GM23338 (cell line): Measurements from ENCODE around the gene TPK1. TPM values are rescaled to one million over a fixed set of nuclear protein-coding genes. Genes with fewer than 3 reads are reported as not detected.

Experiments used
- ATAC-seq: fragments of 200-7000 bp; cut with Tn5 transposase; 3 replicates; pipeline ENCODE4 v1.9.1; 2020
- DNase-seq: peaks from one replicate; pipeline ENCODE4 v3.0.0-alpha.2; 2015; ENCODE audit warnings: low spot score
- H2AFZ ChIP-seq: fragments of 200-600 bp; sonication (generic); 2 replicates; pipeline ENCODE4 v1.8.0; 2016; ENCODE audit warnings: antibody characterized with exemption, mild to moderate bottlenecking, moderate library complexity
- H3F3A ChIP-seq: fragments of 200-600 bp; sonication (generic); replicated peaks from 2 replicates; pipeline ENCODE4 v1.8.0; 2017; ENCODE audit warnings: antibody characterized with exemption, mixed run types, low read depth
- H3K27ac ChIP-seq: fragments of 200-600 bp; sonication (generic); 2 replicates; pipeline ENCODE4 v1.6.1; 2016; ENCODE audit warnings: low read depth
- H3K27me3 ChIP-seq: fragments of 200-600 bp; sonication (generic); 2 replicates; pipeline ENCODE4 v1.8.0; 2016; ENCODE audit warnings: mild to moderate bottlenecking, mixed run types, moderate library complexity; ENCODE audit not compliant: insufficient read depth
- H3K36me3 ChIP-seq: fragments of 200-600 bp; sonication (generic); 2 replicates; pipeline ENCODE4 v1.8.0; 2016; ENCODE audit warnings: mild to moderate bottlenecking; ENCODE audit not compliant: insufficient read depth
- H3K4me1 ChIP-seq: fragments of 200-600 bp; sonication (generic); 2 replicates; pipeline ENCODE4 v1.8.0; 2016; ENCODE audit warnings: mild to moderate bottlenecking, moderate library complexity; ENCODE audit not compliant: insufficient read depth
- H3K4me2 ChIP-seq: fragments of 200-600 bp; sonication (generic); 2 replicates; pipeline ENCODE4 v1.7.1; 2017; ENCODE audit warnings: mixed run types
- H3K4me3 ChIP-seq: fragments of 200-600 bp; sonication (generic); 2 replicates; pipeline ENCODE4 v1.6.1; 2016; ENCODE audit warnings: mixed run types
- H3K79me2 ChIP-seq: fragments of 200-600 bp; sonication (generic); replicated peaks from 2 replicates; pipeline ENCODE4 v1.8.0; 2017; ENCODE audit warnings: mild to moderate bottlenecking; ENCODE audit not compliant: insufficient read depth
- H3K9me2 ChIP-seq: fragments of 200-600 bp; sonication (generic); 2 replicates; pipeline ENCODE4 v1.8.0; 2017; ENCODE audit not compliant: insufficient read depth
- H4K20me1 ChIP-seq: fragments of 200-600 bp; sonication (generic); replicated peaks from 2 replicates; pipeline ENCODE4 v1.8.0; 2017; ENCODE audit warnings: mild to moderate bottlenecking; ENCODE audit not compliant: insufficient read depth
- H3K27ac Mint-ChIP-seq: 2 replicates; pipeline ENCODE4 v1.8.0; 2020; ENCODE audit warnings: inconsistent platforms, mild to moderate bottlenecking, moderate library complexity, mixed read lengths
- H3K27me3 Mint-ChIP-seq: 3 replicates; pipeline ENCODE4 v1.8.0; 2022; ENCODE audit warnings: low read depth, mild to moderate bottlenecking, moderate library complexity, mixed read lengths, inconsistent platforms; ENCODE audit not compliant: insufficient read depth, poor library complexity
- H3K36me3 Mint-ChIP-seq: 3 replicates; pipeline ENCODE4 v1.8.0; 2021; ENCODE audit warnings: low read depth, mild to moderate bottlenecking, inconsistent platforms, moderate library complexity, mixed read lengths
- H3K4me1 Mint-ChIP-seq: 3 replicates; pipeline ENCODE4 v1.8.0; 2020; ENCODE audit warnings: mild to moderate bottlenecking, inconsistent platforms, mixed read lengths
- H3K4me3 Mint-ChIP-seq: 3 replicates; pipeline ENCODE4 v1.8.0; 2021; ENCODE audit warnings: moderate library complexity, mild to moderate bottlenecking, inconsistent platforms, mixed read lengths
- H3K9me3 Mint-ChIP-seq: 3 replicates; pipeline ENCODE4 v1.8.0; 2020; ENCODE audit warnings: moderate library complexity, mild to moderate bottlenecking, inconsistent platforms, mixed read lengths
- CREB1 ChIP-seq: fragments of 250-450 bp; sonication (Bioruptor Pico); IDR thresholded peaks from 2 replicates; pipeline ENCODE4 v1.5.0; 2020; ENCODE audit warnings: low read depth, mild to moderate bottlenecking, moderate library complexity
- ETS1 ChIP-seq: IDR thresholded peaks from 2 replicates; pipeline ENCODE4 v1.6.1; 2016; ENCODE audit warnings: antibody characterized with exemption
- EZH2 ChIP-seq: fragments of 200-600 bp; sonication (generic); IDR thresholded peaks from one replicate; pipeline ENCODE4 v1.8.0; 2017; ENCODE audit warnings: antibody characterized with exemption, mild to moderate bottlenecking, low read depth; ENCODE audit not compliant: unreplicated experiment
- EZH2phosphoT487 ChIP-seq: fragments of 200-600 bp; sonication (generic); IDR thresholded peaks from one replicate; pipeline ENCODE4 v1.8.1; 2018; ENCODE audit warnings: antibody characterized with exemption; ENCODE audit not compliant: unreplicated experiment
- NANOG ChIP-seq: IDR thresholded peaks from 2 replicates; pipeline ENCODE4 v1.6.1; 2016; ENCODE audit warnings: antibody characterized with exemption, borderline replicate concordance
- ZNF114 ChIP-seq: fragments of 250-450 bp; sonication (Bioruptor Pico); IDR thresholded peaks from 2 replicates; pipeline ENCODE4 v1.5.0; 2020; ENCODE audit warnings: mild to moderate bottlenecking, moderate library complexity
- ZNF331 ChIP-seq: fragments of 250-450 bp; sonication (Bioruptor Pico); IDR thresholded peaks from 2 replicates; pipeline ENCODE4 v1.5.0; 2020; ENCODE audit warnings: low read depth, mild to moderate bottlenecking, moderate library complexity
- ZNF462 ChIP-seq: fragments of 250-450 bp; sonication (Bioruptor Pico); IDR thresholded peaks from 2 replicates; pipeline ENCODE4 v1.5.0; 2020; ENCODE audit warnings: mild to moderate bottlenecking, moderate library complexity
- polyA plus RNA-seq: library from polyadenylated mRNA; unstranded; fragments of >200 nt; fragmentation: Nextera tagmentation; extraction: Ambion mirVana; gene quantifications from 2 replicates; pipeline ENCODE4 v1.2.1, GENCODE V29; 2016
- total RNA-seq: library from RNA; depleted of rRNA; stranded (reverse); fragments of >200 nt; shearing (Covaris generic); gene quantifications from 2 replicates; pipeline ENCODE4 v1.2.3, GENCODE V29; 2014
- TF ChIP-seq, protein P1 (sequence below), 2 experiments: fragments of 200-600 bp in 1 of 2; sonication (generic) in 1 of 2; conservative IDR thresholded peaks; 2 replicates each; pipeline versions ENCODE4 v1.5.1 to v1.6.1; 2016 to 2017; ENCODE audit warnings: antibody characterized with exemption in 2 of 2, low read depth in 2 of 2, mild to moderate bottlenecking in 2 of 2, moderate library complexity in 1 of 2
- TF ChIP-seq, protein P2 (sequence below): IDR thresholded peaks from one replicate; pipeline ENCODE4 v1.6.1; 2018; ENCODE audit warnings: antibody characterized with exemption; ENCODE audit not compliant: unreplicated experiment

Gene TPK1
- total and polyA plus RNA-seq, 2 experiments from 2014 or later = 2.6 to 2.9 TPM

DNA sequence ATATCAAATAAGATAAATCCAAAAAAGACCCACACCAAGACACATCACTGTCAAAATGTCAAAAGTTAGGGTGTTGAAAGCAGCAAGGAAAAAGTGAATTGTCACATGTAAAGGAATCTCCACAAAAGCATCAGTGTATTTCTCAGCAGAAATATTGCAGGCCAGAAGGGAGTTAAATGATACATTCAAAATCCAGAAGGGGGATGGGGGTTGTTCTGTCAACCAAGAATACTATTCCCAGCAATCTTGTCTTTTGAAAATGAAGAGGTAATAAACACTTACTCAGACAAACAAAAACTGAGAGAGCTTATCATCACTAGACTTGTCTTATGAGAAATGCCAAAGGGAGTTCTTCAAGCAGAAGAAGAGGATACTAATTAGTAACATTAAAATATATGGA lies 241.3 kb downstream of the TPK1 start (continued):
- TF ChIP-seq, protein P1, sequence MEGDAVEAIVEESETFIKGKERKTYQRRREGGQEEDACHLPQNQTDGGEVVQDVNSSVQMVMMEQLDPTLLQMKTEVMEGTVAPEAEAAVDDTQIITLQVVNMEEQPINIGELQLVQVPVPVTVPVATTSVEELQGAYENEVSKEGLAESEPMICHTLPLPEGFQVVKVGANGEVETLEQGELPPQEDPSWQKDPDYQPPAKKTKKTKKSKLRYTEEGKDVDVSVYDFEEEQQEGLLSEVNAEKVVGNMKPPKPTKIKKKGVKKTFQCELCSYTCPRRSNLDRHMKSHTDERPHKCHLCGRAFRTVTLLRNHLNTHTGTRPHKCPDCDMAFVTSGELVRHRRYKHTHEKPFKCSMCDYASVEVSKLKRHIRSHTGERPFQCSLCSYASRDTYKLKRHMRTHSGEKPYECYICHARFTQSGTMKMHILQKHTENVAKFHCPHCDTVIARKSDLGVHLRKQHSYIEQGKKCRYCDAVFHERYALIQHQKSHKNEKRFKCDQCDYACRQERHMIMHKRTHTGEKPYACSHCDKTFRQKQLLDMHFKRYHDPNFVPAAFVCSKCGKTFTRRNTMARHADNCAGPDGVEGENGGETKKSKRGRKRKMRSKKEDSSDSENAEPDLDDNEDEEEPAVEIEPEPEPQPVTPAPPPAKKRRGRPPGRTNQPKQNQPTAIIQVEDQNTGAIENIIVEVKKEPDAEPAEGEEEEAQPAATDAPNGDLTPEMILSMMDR (conservative IDR thresholded peaks at IDR 0.05; ENCODE audit: low read depth in 2 of 2) = no peak
- TF ChIP-seq, protein P2, sequence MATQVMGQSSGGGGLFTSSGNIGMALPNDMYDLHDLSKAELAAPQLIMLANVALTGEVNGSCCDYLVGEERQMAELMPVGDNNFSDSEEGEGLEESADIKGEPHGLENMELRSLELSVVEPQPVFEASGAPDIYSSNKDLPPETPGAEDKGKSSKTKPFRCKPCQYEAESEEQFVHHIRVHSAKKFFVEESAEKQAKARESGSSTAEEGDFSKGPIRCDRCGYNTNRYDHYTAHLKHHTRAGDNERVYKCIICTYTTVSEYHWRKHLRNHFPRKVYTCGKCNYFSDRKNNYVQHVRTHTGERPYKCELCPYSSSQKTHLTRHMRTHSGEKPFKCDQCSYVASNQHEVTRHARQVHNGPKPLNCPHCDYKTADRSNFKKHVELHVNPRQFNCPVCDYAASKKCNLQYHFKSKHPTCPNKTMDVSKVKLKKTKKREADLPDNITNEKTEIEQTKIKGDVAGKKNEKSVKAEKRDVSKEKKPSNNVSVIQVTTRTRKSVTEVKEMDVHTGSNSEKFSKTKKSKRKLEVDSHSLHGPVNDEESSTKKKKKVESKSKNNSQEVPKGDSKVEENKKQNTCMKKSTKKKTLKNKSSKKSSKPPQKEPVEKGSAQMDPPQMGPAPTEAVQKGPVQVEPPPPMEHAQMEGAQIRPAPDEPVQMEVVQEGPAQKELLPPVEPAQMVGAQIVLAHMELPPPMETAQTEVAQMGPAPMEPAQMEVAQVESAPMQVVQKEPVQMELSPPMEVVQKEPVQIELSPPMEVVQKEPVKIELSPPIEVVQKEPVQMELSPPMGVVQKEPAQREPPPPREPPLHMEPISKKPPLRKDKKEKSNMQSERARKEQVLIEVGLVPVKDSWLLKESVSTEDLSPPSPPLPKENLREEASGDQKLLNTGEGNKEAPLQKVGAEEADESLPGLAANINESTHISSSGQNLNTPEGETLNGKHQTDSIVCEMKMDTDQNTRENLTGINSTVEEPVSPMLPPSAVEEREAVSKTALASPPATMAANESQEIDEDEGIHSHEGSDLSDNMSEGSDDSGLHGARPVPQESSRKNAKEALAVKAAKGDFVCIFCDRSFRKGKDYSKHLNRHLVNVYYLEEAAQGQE = no peak
- TF ChIP-seq NANOG = no peak
- TF ChIP-seq ETS1 = no peak
- no peak for TF ChIP-seq EZH2phosphoT487
- TF ChIP-seq EZH2 = no peak
- no peak for TF ChIP-seq CREB1 (CRISPR knock-in tag)
- TF ChIP-seq ZNF331 (CRISPR knock-in tag) = no peak
- TF ChIP-seq ZNF114 (CRISPR knock-in tag) = no peak

DNA sequence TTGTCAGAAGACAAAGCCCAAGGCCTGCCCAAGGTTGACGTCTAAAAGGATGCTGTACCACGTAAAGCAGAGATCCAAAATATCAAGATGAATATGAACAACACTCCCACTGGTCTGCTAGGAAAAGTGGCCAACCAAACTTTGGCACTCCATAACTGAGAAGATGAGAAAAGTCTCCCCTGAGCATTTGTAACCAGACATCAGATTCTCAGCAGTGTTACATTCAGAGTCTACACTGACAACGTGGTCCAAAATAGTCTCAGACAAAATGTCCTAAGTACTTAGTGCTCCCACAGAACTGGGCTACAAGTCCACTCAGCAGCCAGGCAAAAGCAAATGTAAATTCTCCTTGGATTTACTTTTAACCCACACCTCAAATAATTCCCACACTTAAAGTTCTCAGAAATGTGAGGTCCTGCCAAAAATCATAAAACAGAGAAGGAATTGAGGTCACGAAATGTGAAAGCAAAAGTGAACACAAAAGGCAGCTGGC lies 247.2 kb downstream of the TPK1 start:
- Mint-ChIP-seq H3K36me3 (no peaks in the 10 kb centered on the region), H3K9me3 (no peaks in the 10 kb centered on the region), H3K27me3 (no peaks in the 10 kb centered on the region), H3K4me1 (no peaks in the 10 kb centered on the region), H3K4me3 (no peak overlapping the region), H3K27ac (no peak overlapping the region)
- no peaks in the 10 kb centered on the region for H3K9me2 ChIP-seq
- ATAC-seq (no peak), DNase-seq (no peak)
- H2AFZ ChIP-seq = no peak overlapping the region
- no peaks in the 10 kb centered on the region for H3F3A ChIP-seq
- H3K4me1 ChIP-seq = no peaks in the 10 kb centered on the region
- no peaks in the 10 kb centered on the region for H4K20me1 ChIP-seq
- no peak overlapping the region for H3K4me2 ChIP-seq
- H3K36me3 ChIP-seq = no peaks in the 10 kb centered on the region
- H3K4me3 ChIP-seq = no peak overlapping the region
- no peaks in the 10 kb centered on the region for H3K79me2 ChIP-seq
- no peak overlapping the region for H3K27ac ChIP-seq
- no peaks in the 10 kb centered on the region for H3K27me3 ChIP-seq
- TF ChIP-seq, protein P1 (conservative IDR thresholded peaks at IDR 0.05; ENCODE audit: low read depth in 2 of 2) = no peak
- TF ChIP-seq ZNF462 (CRISPR knock-in tag) (no peak), ZNF331 (CRISPR knock-in tag) (no peak)
